Measurements from ENCODE around the gene EVA1C. TPM values are rescaled to one million over a fixed set of nuclear protein-coding genes. Genes with fewer than 3 reads are reported as not detected.

The EVA1C gene
- total RNA-seq, 1 experiment from 2014 or later, result 29.3 TPM

DNA sequence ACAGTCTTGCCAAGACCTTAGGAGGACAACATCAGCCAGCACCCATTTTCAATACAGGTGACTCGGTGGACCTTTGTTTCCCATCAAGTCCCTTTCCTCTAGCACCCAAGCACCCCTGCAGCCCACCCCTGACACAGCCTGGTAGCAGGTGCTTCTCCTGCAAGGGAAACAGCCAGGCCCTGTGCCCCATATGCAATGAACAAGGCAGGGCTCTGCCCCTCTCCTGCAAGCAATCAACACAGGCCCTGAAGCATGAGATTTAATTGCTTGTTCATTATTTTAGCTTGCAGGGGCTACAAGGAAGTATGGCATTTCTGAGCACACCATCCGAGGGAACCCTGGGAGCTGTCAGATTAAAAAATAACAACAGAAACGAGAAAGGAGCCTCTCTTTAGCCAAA lies 137.4 kb downstream of the EVA1C start:
- RAD21 ChIA-PET (ENCODE audit: low non-redundant PET in 1 of 2, low total read pairs in 2 of 2, uncharacterized antibody in 2 of 2, unreplicated experiment in 2 of 2), result no interaction called here
- no peaks in the 10 kb centered on the region for H3K27me3 ChIP-seq (ENCODE audit: insufficient read depth, low read length)
- intact Hi-C loops (cut with micrococcal nuclease), result no loop called here
- no peak overlapping the region for H2AFZ ChIP-seq (ENCODE audit: low read depth, low read length, poor library complexity, severe bottlenecking)
- no peak for TF ChIP-seq SP1 (IDR thresholded peaks at IDR 0.05; ENCODE audit: low read depth)
- no peak for TF ChIP-seq ZFX (IDR thresholded peaks at IDR 0.05)
- TF ChIP-seq, protein P1, sequence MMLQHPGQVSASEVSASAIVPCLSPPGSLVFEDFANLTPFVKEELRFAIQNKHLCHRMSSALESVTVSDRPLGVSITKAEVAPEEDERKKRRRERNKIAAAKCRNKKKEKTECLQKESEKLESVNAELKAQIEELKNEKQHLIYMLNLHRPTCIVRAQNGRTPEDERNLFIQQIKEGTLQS (IDR thresholded peaks at IDR 0.05), result no peak
- TF ChIP-seq ZNF274 (IDR thresholded peaks at IDR 0.05; ENCODE audit: low read depth, low read length), result no peak
- no peak for TF ChIP-seq EGR1 (IDR thresholded peaks at IDR 0.05; ENCODE audit: low read depth)
- CTCF ChIA-PET, result no interaction called here
- no peaks in the 10 kb centered on the region for H4K20me1 ChIP-seq (ENCODE audit: insufficient read depth)
- H3K36me3 ChIP-seq (ENCODE audit: control insufficient read depth in 1 of 2, insufficient read depth in 2 of 2, low read length in 2 of 2), result no peaks in the 10 kb centered on the region
- H3K9me3 ChIP-seq (ENCODE audit: control insufficient read depth in 1 of 2, insufficient read depth in 1 of 2, low read depth in 1 of 2, low read length in 2 of 2), result no peaks in the 10 kb centered on the region
- H3K9me2 ChIP-seq (ENCODE audit: insufficient read depth), result no peaks in the 10 kb centered on the region
- no peak for ATAC-seq
- POLR2A ChIA-PET, result no interaction called here
- no peak overlapping the region for H3K9ac ChIP-seq (ENCODE audit: low read length)
- no peak overlapping the region for H3K27ac ChIP-seq (ENCODE audit: low read depth, low read length)
- no peak overlapping the region for H3K4me2 ChIP-seq (ENCODE audit: low read length)
- no peak overlapping the region for H3K4me3 ChIP-seq (replicated peaks in 1 of 2; ENCODE audit: low read depth in 1 of 2, low read length in 2 of 2)
- H3K79me2 ChIP-seq (ENCODE audit: insufficient read depth, low read length), result no peaks in the 10 kb centered on the region
- peaks cover 0 to 11% of the 10 kb centered on the region in 2 experiments; a peak in 1 of 4 replicates for H3K4me1 ChIP-seq (ENCODE audit: control insufficient read depth in 1 of 2, insufficient read depth in 2 of 2, low read length in 2 of 2)
- no TSS peak for BruUV-seq (replicated peaks)
- DNase-seq (ENCODE audit: low read depth, low spot score), result no peak

DNA sequence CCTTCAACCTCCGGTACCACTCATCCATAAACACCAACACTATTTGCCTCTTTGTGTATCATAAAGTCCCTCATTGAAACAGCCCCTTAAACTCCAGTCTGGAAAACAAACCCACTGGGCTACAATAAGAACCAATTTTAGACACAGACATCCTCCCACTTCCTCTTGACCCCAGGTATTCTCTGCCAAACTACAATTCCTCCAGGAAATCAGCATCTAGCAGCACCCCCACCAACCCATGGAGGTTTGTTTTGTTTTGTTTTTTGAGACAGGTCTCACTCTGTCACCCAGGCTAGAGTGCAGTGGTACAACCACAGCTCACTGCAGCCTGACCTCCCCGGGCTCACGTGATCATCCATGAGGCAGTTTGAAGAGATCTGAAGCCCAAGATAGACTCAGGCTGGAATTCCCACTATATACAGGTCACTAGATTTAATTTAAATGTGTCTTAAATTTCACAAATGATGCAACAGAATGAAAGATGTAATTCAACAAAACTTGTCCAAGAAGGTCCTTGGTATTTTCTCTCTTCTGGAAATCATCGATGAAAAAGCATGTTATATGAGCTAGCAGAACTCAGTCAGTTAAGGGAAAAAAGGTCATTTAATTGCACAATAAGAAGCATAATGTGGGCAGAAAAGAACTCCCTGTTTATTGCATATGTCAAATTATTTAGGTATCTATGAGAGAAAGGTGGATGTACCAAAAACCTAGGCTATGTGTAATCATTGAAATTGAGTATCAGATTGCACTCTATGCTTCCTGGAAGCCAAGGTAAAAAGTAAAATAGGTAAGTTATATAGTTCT lies 142.5 kb downstream of the EVA1C start:
- no peak overlapping the region for H3K27ac ChIP-seq (ENCODE audit: low read depth, low read length)
- no peaks in the 10 kb centered on the region for H3K4me1 ChIP-seq (ENCODE audit: control insufficient read depth in 1 of 2, insufficient read depth in 2 of 2, low read length in 2 of 2)
- ChIA-PET POLR2A (no interaction called here), CTCF (interaction anchor here (1.7 kb wide), 1 partner anchor 14 kb away, joined by 3 read pairs; no protein-coding TSS in a partner anchor), RAD21 (ENCODE audit: low non-redundant PET in 1 of 2, low total read pairs in 2 of 2, uncharacterized antibody in 2 of 2, unreplicated experiment in 2 of 2) (no interaction called here)
- no peak overlapping the region for H3K4me2 ChIP-seq (ENCODE audit: low read length)
- no peak overlapping the region for H3K4me3 ChIP-seq (replicated peaks in 1 of 2; ENCODE audit: low read depth in 1 of 2, low read length in 2 of 2)
- no peak for DNase-seq (ENCODE audit: low read depth, low spot score)
- no TSS peak for BruUV-seq (replicated peaks)
- no peak overlapping the region for H2AFZ ChIP-seq (ENCODE audit: low read depth, low read length, poor library complexity, severe bottlenecking)
- H4K20me1 ChIP-seq (ENCODE audit: insufficient read depth), result no peaks in the 10 kb centered on the region
- ATAC-seq, result no peak
- no peaks in the 10 kb centered on the region for H3K9me2 ChIP-seq (ENCODE audit: insufficient read depth)
- no peak overlapping the region for H3K9ac ChIP-seq (ENCODE audit: low read length)
- TF ChIP-seq EZH2 (IDR thresholded peaks at IDR 0.05) (no peak), JUND (IDR thresholded peaks at IDR 0.05) (no peak), CEBPB (IDR thresholded peaks at IDR 0.05; ENCODE audit: low read depth) (no peak), RAD21 (IDR thresholded peaks at IDR 0.05; ENCODE audit: low read depth) (no peak), FOSL1 (IDR thresholded peaks at IDR 0.05; ENCODE audit: low read depth) (no peak), POLR2A (IDR thresholded peaks at IDR 0.05; ENCODE audit: borderline replicate concordance, extremely low read depth, insufficient read depth, insufficient read length) (no peak), ZNF274 (IDR thresholded peaks at IDR 0.05; ENCODE audit: low read depth, low read length) (no peak)
- TF ChIP-seq, protein P1 (IDR thresholded peaks at IDR 0.05), result no peak
- TF ChIP-seq, protein P2, sequence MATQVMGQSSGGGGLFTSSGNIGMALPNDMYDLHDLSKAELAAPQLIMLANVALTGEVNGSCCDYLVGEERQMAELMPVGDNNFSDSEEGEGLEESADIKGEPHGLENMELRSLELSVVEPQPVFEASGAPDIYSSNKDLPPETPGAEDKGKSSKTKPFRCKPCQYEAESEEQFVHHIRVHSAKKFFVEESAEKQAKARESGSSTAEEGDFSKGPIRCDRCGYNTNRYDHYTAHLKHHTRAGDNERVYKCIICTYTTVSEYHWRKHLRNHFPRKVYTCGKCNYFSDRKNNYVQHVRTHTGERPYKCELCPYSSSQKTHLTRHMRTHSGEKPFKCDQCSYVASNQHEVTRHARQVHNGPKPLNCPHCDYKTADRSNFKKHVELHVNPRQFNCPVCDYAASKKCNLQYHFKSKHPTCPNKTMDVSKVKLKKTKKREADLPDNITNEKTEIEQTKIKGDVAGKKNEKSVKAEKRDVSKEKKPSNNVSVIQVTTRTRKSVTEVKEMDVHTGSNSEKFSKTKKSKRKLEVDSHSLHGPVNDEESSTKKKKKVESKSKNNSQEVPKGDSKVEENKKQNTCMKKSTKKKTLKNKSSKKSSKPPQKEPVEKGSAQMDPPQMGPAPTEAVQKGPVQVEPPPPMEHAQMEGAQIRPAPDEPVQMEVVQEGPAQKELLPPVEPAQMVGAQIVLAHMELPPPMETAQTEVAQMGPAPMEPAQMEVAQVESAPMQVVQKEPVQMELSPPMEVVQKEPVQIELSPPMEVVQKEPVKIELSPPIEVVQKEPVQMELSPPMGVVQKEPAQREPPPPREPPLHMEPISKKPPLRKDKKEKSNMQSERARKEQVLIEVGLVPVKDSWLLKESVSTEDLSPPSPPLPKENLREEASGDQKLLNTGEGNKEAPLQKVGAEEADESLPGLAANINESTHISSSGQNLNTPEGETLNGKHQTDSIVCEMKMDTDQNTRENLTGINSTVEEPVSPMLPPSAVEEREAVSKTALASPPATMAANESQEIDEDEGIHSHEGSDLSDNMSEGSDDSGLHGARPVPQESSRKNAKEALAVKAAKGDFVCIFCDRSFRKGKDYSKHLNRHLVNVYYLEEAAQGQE (IDR thresholded peaks at IDR 0.05; ENCODE audit: low read depth), result no peak
- no peaks in the 10 kb centered on the region for H3K36me3 ChIP-seq (ENCODE audit: control insufficient read depth in 1 of 2, insufficient read depth in 2 of 2, low read length in 2 of 2)
- no peaks in the 10 kb centered on the region for H3K9me3 ChIP-seq (ENCODE audit: control insufficient read depth in 1 of 2, insufficient read depth in 1 of 2, low read depth in 1 of 2, low read length in 2 of 2)
- no peaks in the 10 kb centered on the region for H3K79me2 ChIP-seq (ENCODE audit: insufficient read depth, low read length)
- intact Hi-C loops (cut with micrococcal nuclease), result no loop called here
- H3K27me3 ChIP-seq (ENCODE audit: insufficient read depth, low read length), result no peaks in the 10 kb centered on the region

Measured in HCT116 (cell line).